Stimulated activated CD4-positive, alpha-beta T cell treated with anti-CD3 and anti-CD28 coated beads, Interleukin-1b, Interleukin-23, amount 100 ng/mL, for 24 hours (primary cell): ENCODE results near the gene CAMTA1.

ENCODE experiments used
- DNase-seq, 4 experiments: peaks; one replicate each; pipeline ENCODE4 v3.0.0-alpha.2; 2020; ENCODE audit warnings: low read depth in 4 of 4, low spot score in 1 of 4

Gene CAMTA1

DNA sequence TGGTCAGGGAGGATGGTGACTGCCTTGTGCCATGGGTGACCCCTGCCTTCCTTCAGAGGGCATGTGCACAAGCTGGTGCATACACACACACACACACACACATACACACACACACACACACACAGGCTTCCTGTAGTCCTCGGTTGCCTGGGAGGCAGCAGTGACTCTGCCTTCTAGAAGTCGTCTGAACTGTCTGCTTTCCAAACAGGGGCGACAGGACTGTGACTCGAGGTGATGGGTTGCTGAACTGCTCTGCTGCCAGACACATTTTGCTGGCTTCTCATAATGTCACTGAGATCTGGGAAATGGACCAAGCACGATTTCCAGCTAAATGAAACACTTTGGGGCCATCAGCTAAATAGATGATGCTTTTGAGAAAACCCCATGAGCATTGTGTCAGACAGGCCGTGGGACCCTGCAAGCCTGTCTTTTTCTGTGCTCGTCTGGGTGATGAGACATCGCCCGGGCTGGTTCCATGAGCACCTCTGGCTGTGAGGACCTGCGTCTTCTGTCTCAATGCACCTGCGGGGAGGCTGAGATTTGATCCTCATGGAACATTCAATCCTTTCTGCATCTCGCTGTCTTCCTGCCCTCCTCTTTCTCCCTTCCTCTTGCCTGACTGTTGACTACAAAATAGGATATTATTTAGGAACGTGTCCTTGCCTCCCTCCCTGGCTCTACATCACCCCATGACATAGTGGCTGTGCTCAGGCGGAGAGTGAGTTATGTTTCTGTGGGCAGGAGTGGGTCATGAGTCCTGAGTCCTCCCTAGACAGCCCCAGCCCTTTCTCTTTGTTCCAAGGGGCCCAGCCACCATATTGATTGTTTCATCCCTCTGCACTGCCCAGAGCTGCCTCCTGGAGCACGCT is 436.8 kb downstream of the CAMTA1 start:
- no peak for DNase-seq

DNA sequence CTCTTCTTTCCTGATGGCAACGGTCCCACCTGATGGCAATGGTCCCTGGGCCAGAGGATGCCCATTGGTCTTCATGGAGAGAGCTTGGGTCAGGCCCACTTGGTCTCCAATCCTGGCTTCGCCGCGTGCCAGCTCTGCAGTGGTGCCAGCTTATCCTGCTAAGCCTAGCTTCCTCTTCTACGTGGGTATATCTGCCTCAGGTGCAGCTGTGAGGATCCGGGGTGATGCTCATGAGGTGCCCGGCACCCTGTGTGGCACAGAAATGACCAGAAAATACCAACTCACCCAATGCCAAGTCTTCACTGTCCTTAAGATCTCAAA is 437.4 kb downstream of the CAMTA1 start:
- no peak for DNase-seq

DNA sequence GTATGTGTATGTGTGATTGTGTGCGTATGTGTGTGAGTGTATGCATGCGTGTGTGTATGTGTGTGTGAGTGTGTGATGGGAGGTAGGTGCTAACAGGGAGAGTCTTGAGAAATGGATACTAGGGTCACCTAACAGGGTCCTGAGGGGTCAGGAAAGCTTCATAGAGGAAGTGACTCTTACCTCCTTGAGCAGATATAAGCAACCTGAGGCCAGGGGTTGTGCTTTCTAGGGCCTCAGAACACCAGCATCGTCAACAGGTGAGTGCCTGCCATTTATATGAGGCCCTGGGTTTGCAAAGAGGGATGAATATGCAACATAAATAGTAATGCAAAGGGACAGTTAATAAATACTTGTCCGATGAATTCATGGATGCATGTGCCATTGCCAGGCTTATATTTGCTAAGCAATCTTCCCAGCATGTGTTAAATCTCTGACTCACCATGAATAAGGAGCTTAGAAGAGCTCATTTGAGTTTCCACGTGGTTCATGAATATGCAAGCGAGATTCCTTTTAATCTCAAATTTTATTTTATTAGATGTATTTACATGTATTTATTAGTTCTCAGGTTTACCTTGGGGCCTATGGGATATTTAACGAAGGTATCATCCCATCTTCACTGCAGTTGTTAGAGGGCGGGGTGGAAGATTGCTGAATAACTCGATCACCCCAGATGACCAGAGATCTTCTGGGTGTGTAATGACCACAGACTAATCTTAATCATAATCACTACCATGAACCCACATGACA is 438.3 kb downstream of the CAMTA1 start:
- no peak for DNase-seq

DNA sequence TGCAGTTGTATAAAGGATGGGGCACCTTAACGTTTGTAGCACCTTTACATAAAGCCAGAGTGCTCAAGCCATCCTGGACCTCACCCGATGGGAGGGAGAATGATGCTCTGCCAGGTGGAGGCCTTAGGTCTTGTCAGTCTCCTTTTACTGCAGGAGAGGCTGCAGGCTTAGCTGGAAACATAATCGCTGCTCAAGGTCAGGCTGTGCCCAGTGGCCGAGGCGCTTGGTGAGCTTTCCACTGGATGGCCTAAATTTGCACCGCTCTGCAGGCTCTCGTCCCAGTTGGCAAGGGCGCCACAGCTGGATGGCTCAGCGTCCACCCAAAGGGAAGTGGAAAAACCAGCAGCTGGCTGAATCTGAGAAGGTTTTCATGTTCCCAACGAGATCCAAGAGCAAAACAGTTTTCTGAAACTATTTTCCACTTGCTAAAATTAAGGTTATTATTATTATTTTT is 438.9 kb downstream of the CAMTA1 start:
- DNase-seq, result no peak

DNA sequence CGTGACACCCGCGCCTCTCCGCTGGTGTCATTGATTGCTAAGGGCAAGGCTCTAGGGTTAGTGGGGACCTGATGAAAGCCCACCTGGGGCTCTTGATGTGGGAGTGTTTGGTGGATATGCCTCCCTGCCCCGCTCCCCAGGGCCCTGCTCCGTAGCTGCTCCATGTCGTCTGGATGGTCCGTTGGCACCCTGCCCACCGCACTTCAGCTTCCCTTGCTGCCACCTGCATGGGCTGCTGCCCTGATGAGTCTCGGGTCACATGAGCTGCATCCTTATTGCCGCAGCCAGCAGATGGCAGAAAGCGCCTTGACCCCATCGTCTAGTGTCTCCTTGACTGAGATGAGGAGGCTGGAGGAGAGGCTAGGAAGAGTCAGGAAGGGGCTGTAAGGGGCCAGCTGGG is 439.4 kb downstream of the CAMTA1 start:
- no peak for DNase-seq

DNA sequence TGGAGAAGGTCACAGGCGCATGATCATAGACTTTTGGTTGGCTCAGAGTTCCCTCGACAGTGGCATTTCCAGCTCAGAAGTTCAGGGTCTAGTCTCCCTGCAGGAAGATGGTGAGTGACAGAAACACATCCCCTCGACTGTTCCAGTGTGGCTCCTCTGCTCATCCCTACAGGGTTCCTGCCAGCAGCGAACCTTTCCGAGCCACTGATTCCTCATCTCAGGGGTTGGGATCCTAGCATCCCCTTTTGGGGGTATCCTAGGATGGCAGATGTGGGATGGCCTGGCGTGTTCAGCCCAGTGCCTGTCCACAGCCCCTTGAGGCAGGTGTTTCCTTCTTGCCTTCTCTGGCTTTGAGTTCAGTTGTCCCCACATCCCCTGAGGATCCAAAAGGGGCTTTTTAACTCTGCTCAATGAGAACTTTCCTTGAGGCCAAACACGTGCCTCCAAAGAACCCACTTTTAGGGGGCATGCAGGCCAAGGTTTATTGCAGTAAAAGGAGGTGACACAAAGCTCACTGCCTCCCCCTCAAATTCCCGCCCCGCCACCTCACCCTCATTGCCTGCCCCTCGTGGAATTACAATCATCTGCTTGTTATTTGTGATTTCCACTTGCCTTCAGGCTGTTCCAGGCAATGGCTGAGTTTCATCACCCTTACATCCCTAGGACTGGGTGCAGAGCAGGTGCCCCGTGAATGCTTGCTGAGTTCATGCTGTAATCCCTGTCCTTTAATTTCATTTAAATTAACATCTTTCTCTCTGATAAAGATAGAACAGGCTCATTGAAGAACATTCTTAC is 440.7 kb downstream of the CAMTA1 start:
- no peak for DNase-seq

DNA sequence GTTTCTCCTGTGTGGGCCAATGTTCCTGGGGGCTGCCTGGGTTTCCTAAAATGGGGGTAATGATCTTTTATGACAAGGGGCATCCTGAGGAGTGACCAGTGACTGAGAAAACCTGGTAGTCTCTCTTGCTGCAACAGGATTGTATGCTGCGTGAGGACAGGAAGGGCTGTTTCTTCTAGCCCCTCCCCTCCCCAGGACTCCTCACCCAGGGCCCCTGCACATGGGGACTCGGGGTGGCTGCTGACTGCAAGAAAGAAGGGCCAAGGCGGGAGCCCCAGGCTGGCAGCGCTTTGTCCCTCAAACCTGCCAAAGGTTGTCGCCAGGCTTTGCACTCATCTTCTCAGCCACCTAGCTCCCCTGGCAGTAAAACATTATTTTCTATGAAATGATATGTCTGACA is 442.4 kb downstream of the CAMTA1 start:
- no peak for DNase-seq

DNA sequence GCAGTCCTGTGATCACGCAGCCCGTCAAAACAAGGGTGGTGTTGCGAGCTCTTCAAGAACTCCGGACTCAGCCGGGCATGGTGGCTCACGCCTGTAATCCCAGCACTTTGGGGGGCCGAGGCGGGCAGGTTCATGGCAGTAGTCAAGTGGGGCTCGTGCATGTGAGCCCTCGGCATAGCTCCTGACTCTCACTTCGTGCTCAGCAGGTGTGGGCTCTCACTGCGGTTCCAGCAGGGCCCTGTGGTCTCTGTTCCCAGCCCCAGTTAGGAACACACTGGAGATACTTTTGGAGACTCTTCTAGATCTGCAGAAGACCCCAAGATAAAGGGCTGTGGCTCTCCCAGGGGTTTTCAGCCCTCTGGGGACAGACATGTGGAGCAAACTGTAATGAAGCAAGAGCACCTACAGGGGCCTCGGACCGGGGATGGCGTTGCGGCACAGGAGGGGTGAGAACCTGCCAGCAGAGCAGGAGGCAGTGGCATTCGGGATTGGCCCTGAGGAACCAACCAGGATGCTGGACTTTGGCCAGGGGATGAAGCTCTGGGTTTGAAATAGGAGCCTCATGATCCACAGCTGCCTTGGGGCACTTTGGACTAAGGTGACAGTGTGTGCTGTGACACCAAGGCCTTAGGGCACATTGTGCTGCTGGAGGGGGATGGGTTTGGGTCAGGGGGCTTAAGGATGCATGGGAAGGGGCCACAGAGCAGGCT is 443.2 kb downstream of the CAMTA1 start:
- no peak for DNase-seq

DNA sequence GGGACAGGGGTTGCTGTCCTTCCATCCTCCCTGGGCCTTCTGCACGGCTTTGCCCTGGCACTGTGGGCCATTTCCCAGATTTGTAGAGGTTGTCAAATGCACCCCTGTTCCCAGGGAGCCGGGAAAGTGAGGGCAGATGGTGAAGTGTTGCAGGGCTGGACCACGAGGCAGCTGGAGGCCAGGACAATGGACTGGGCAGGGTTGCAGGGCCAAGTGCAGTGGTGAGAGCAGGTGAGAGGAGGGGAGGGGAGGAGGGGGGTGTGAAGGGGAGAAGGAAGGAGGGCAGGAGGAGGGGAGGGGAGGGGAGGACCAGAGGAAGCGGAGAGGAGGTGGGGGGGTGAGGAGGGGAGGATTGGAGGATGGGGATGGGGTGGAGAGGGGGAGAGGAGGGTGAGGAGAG is 443.9 kb downstream of the CAMTA1 start:
- no peak for DNase-seq

DNA sequence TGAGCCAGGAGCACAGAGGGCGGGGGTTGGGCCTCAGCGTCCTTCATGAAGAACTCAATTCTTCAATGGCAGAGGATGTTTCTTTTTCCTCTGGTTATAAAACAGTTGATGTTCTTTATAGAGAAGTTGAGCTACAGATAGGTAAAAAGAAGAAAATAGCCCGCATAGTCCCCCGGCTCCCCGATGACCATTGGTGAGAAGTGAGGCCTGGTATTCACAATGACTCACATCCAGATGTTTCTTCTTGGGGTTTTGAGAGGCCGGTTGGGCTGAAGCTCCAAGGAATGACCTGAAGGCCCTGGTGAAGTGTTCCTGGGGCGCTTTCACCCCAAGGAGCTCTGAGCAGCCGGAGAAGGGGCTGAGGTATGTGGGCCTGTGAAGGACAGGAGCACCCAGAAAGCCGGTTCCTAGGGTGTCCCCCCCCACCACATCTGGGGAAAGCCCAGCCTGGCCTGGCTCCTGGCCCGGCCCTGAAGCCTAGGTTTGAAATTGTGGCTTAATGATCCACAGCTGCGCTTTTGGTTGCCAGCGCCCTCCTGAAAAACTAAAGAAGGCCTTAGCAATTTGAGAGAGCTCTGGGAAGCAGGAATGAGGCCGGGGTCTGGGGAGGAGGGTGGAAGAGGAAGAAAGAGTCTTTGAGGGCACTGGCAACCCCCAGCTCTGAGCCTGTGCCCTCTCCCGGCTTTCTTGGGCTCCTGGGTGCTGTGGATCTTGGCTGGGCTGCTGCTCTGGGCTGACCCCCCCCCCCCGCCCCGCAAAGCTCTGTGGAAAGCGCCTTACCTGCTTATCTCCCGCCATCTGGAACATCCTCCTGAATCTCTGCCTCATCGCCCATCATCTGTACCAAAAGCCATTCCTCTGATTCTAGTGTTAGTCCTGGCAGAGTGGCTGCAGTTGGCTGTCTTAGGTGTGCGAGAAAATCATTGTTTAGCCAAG is 444.7 kb downstream of the CAMTA1 start:
- no peak for DNase-seq

DNA sequence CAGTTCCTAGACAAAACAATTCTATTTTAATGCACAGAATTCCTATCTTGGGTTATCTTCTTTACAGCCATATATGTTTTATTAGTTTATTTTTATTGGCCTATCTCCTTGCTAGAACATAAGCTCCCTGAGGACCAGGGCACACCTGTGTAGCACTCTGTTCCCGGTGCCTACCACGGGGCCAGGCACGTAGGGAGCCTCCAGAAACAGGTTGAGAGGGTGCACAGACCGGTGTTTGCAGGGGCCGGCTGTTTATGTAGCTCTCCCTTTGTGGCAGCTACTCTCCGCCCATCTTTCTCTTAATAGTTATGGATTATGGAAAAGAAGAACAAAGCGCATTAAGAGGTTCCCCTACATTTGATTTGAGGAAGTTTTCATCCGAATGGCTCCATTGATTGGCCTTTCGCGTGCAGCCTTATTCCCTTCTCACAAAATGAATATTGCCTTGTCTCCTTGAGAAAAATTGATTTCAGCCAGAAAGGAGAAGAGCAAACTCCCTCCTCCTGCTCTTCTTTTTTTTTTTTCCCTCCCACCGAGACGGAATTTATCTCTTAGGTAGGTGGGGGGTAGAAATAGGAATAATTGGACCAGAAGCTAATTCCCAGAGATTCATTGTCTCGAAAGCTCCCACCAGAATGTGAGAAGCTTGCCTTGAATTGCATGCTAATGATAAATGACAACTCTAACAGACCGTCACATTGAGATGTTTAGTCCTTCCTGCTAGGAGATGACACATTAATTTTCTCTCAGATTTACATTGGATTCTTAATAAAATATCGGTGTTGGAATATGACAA is 447.4 kb downstream of the CAMTA1 start:
- no peak for DNase-seq

DNA sequence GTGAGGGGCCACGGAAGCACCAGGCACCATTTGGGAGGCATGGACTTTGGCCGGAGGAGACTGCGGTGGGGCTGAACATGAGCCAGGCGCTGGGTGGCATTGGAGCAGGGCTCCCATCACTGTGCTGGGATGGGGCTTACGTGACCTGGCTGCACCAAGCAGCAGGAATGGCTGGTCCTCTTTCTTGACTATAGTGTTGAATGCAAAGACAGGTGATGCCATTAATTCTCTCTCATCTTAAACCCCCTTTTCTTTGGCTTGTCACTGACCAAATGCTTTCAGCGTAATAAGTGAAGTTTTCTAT is 447.9 kb downstream of the CAMTA1 start:
- no peak for DNase-seq

DNA sequence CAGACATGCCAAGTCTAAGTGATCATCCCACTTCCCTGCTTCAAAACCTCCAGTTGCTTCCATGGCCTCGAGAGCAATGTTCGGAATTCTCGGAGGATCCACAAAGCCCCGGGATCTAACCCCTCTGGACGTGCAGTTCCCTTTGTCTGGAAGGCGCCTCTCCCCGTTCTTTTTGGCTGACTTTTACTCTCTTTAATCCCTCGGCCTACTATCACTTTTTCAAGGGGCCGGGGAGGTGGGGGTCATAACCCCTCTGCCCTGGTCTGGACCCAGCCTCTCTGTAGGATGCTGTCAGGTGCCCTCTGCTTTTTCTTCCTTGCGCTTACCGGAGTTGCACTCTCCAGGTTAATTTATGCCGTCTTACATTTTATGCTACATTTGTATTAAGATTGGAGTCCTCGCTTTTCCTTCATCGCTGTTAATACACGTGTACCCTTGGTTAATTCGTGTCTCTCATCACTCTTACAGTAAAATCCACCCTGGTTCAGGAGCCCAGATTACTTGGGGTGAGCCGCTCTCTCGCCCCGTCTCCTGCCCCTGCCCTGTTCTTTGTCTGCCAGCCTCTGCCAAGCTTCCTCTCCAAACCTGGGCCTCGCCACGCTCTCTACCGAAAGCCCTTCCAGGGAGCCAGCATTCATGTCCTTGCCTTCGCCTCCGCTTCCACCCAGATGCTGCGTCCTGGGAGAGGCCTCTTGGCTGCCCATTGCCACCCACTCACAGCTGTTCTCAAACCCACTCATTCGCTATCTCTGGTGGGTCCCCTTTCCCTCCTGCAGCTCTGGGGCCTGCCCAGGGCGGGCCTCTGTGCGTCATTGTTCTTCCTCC is 448.6 kb downstream of the CAMTA1 start:
- DNase-seq, result no peak

DNA sequence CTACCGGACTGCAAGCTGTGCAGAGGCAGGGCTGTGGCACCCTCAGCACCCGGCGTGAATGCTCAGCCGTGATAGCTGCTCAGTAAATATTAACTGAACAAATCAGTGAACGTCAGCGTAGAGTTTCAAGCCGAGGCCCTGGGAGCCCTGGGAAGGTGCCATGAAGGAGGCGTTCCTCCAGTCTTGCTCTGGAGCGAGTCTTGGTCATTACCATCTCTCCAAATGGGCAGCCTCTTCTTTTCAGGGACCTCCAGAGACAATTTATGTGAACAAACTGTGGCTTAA is 449.2 kb downstream of the CAMTA1 start:
- DNase-seq, result no peak

DNA sequence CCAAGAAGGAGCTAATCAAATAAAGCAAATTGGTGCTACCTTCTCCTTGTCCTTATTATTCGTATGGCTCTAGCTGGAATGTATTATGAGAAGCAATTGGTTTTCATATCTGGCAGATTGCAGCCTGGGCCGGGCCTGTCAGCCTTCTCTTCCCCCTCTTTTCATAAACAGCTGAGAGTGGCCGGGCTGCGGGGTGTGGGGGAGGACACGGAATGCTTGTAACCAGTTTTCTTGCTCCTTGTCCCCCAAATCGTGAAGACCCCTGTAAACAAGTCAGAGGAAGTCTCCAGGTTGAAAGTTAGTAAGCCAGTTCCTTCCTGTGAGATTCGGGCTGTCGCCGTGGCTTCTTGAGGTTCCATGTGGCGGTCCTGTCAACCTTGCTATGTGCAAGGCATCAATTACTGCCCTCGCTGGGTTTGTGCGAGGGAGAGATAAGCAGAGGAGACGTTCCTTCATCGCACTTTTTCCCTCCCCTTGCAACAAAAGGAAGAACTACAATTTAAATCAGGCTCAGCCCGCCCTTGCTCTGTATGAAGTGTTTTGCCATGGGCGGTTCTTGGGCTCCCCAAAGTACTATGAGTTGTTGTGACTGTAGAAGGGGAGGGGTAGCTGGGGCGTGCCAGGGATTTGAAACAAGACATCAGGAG is 450.7 kb downstream of the CAMTA1 start:
- no peak for DNase-seq

DNA sequence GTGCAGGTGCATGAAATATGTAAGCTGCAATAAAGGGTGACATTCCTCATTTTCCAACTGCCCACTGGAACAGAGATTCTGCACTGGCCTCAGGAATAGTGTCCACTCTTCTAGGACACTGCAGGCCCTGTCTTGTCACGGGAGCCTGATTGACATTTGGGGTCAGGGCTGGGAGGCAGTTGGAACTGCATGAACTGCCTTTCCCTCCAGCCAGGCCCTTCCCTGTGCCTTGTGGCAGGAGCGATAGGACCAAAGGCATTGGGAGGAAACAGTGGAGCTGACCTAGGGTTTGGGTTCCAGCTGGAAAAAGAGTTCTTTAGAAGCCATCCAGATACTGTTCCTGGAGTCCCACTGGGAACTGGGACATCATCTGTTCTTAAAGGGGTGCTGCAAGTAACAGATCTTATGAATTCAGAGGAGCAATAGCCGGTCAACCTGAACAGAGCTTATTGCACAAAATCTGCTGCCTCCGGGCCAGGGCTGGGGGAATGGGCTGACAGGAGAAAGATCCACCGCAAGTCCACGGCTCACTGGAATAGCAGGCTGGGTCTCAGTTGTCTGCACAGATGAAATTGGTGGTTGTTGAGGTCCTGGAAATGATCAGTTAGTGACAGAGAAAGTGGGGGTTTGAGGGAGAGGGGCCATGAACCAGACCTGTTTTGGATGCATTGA is 451.7 kb downstream of the CAMTA1 start:
- no peak for DNase-seq

DNA sequence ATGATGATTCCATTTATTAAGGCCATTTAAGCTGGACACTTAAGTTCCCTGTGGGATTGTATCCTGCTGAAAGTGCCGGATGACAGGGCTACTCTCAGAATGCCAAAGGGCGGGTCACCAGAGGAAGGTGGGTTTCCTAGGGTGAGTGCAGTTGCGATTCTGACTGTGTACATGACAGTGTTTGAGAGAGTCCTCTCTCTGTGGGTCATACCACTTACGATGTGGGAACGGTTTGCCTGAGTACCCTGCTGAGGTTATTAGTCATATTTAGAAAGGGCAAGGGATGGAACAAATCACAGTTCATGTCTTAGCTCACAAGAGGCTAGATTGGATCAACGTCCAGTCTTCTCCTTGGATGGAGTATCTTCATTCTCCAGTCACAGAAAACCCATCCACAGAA is 461.9 kb downstream of the CAMTA1 start:
- DNase-seq, result no peak
